Activated CD4-positive, alpha-beta T cell treated with anti-CD3 and anti-CD28 coated beads for 36 hours (primary cell): ENCODE measurements around the gene MPZL3. TPM values are rescaled to one million over a fixed set of nuclear protein-coding genes. Genes with fewer than 3 reads are reported as not detected.

ENCODE experiments used
- ATAC-seq: fragments of 200-7000 bp; cut with Tn5 transposase; one replicate; pipeline ENCODE4 v1.10.0; 2021; ENCODE audit warnings: mild to moderate bottlenecking, moderate library complexity
- CTCF ChIA-PET: fragments of 350-600 bp; sonication (Branson Sonifier 250); formaldehyde crosslinking; loops from one replicate; lab custom pipeline; 2021; ENCODE audit warnings: antibody characterized with exemption; lab: Charles Lee
- POLR2A ChIA-PET: fragments of 350-600 bp; sonication (Branson Sonifier 250); formaldehyde crosslinking; loops from one replicate; lab custom pipeline; 2021; ENCODE audit warnings: antibody characterized with exemption, inconsistent platforms; lab: Charles Lee
- DNase-seq: peaks from one replicate; pipeline ENCODE4 v3.0.0-alpha.2; 2020
- H3K27ac Mint-ChIP-seq: one replicate; pipeline ENCODE4 v1.8.0; 2021; ENCODE audit warnings: mixed read lengths
- H3K27me3 Mint-ChIP-seq: one replicate; pipeline ENCODE4 v1.8.0; 2021; ENCODE audit warnings: mixed read lengths
- H3K36me3 Mint-ChIP-seq: one replicate; pipeline ENCODE4 v1.8.0; 2021; ENCODE audit warnings: low read depth, mixed read lengths
- H3K4me1 Mint-ChIP-seq: one replicate; pipeline ENCODE4 v1.8.0; 2021; ENCODE audit warnings: mixed read lengths
- H3K4me3 Mint-ChIP-seq: one replicate; pipeline ENCODE4 v1.8.0; 2021; ENCODE audit warnings: mild to moderate bottlenecking, moderate library complexity, mixed read lengths
- H3K9me3 Mint-ChIP-seq: one replicate; pipeline ENCODE4 v1.8.0; 2021; ENCODE audit warnings: low read depth, mixed read lengths
- intact Hi-C, 2 experiments: fragments of 100-400 bp; cut with DNase I in 1 of 2; cut with micrococcal nuclease in 1 of 2; formaldehyde crosslinking; loops; one replicate each; pipeline versions ENCODE4 v1.14.2 to v1.15.1; 2022 to 2024; cut with DNase I, micrococcal nuclease
- total RNA-seq, 2 experiments: library from RNA; stranded (reverse); gene quantifications; one replicate each; pipeline ENCODE4 v1.2.3, GENCODE V29; 2021

MPZL3 gene
- total RNA-seq, 2 experiments from 2014 or later = 45.9 to 53.2 TPM

GRCh38 chr11:118265954-118266353 is 13.8 kb upstream of the MPZL3 start:
- H3K4me1 Mint-ChIP-seq = peaks cover 47% of the 10 kb centered on the region
- H3K4me3 Mint-ChIP-seq = no peak overlapping the region
- H3K27me3 Mint-ChIP-seq = no peaks in the 10 kb centered on the region
- DNase-seq (no peak), ATAC-seq (no peak)
- H3K27ac Mint-ChIP-seq = peak overlapping the region; percentile 55
- peaks cover 21% of the 10 kb centered on the region for H3K36me3 Mint-ChIP-seq
- ChIA-PET POLR2A (interaction anchor here (0.6 kb wide), 1 partner anchor 247 kb away, joined by 10 read pairs; no protein-coding TSS in a partner anchor), CTCF (interaction anchor here (0.8 to 3.2 kb wide), 5 partner anchors 11 to 64 kb away, joined by 3 to 13 read pairs (median 7); no protein-coding TSS in a partner anchor)
- intact Hi-C loops = no loop called here
- no peaks in the 10 kb centered on the region for H3K9me3 Mint-ChIP-seq

DNA sequence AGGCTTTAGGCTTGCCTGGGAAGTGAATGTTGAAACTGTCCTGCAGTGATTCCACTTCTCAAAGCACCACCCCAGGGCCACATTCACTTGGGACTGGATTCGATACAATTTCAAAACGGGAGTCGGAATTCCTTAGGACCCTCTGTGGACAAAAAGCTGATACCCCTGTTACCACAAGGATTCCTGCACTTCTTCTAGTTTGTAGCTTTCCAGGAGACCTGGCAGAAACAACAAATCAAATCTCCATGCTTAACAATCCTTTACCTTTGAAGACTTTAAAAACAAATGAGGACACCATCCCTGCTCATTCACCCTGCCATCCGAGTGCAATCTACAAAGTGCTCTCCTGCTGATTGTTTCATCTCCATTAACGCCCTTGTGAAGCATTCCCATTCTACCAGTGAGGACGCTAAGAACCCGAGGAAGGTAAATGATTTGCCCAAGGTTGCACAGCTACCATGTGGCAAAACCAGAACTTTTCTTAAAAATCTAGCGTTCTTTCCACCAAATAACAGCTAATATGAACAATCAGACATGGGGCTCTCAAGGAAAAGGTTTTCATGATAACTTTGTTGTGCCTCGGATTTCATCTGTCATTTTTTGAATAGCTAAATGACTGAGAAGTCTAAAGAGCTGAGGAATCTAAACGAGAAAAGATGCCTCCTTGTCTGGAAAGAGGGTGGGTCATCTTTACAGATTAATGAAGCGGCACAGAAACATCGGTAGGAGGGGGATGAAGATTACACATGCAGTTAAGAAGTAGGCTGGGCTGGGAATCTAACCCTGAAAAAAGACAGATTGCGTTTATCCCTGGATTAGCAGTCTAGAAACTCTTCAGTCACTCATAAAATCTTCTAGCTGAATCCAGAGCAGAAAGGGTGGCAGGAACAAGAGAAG is 12.7 kb upstream of the MPZL3 start:
- no peaks in the 10 kb centered on the region for H3K9me3 Mint-ChIP-seq
- CTCF ChIA-PET = interaction anchor here (0.6 to 3.2 kb wide), 12 partner anchors 12 to 170 kb away, joined by 3 to 13 read pairs (median 4); no protein-coding TSS in a partner anchor
- POLR2A ChIA-PET = interaction anchor here (0.6 kb wide), 1 partner anchor 79 kb away, joined by 3 read pairs; the partner anchor contains the start of gene CD3G

DNA sequence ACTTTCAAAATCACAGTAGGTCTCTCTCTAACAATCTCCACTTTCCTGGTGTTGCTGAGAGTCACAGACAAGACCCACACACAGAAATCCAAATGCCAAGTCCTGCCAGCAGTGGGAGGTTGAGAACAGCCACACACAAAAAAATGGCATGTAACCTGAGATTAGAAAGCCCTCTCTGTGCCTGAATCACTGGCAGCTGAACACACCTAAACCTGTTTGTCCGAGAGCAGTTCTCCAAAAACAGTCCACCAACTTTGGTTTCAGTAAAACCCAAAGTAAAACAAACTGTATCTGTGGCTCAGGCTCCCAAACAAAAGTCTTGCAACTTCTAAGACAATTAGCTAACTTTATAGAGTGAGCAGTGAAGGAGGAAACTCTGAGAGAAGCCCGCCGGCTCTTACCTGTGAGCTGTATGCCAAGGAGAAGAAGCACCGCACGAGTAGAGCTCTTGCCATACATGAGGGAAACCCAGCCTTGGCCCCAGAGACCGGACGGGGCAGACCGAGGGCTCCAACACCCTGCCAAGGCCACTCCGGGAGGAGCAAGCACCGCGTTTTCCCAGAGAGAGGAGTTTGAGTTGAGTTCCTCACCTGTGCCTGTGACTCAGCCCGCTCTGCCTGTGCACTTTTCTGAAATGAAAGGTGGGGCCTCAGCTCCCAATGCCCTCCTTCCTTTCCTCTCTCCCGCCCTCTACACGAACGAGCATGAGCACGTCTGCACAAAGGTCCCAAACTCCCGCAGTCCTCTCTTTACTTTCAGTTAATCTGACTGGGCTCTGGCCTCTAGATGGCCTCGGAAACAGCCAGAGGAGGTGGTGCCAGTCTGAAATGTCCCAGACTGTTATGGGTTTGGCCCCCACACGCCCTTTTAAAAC is 11.8 kb upstream of the MPZL3 start, which contains the start of gene MPZL2:
Gene MPZL2 (minus strand): TSS at position 603 of the 874 bp plus-strand sequence. CDS start 144 bp downstream, at position 459.
- Mint-ChIP-seq H3K4me1 (peaks cover 58% of the 10 kb centered on the region), H3K27me3 (no peaks in the 10 kb centered on the region), H3K4me3 (peak within 1 kb of the TSS; percentile 74), H3K36me3 (peaks cover 38% of the 10 kb centered on the region), H3K27ac (peak within 1 kb of the TSS; percentile 72), H3K9me3 (peaks cover 3% of the 10 kb centered on the region)
- CTCF ChIA-PET = interaction anchor here (0.7 to 3.1 kb wide), 10 partner anchors 13 to 171 kb away, joined by 3 to 10 read pairs (median 5); no protein-coding TSS in a partner anchor
- intact Hi-C loops = no loop called here
- DNase-seq = peak; percentile 67
- ATAC-seq = peak; percentile 85
- POLR2A ChIA-PET = interaction anchor here (0.5 kb wide), 1 partner anchor 12 kb away, joined by 4 read pairs; no protein-coding TSS in a partner anchor

More for the DNA sequence above, 12.7 kb upstream of the MPZL3 start:
- peak overlapping the region; percentile 74 for H3K4me3 Mint-ChIP-seq
- peak overlapping the region; percentile 72 for H3K27ac Mint-ChIP-seq
- H3K36me3 Mint-ChIP-seq = peaks cover 29% of the 10 kb centered on the region
- DNase-seq = no peak
- H3K27me3 Mint-ChIP-seq = no peaks in the 10 kb centered on the region
- peaks cover 57% of the 10 kb centered on the region for H3K4me1 Mint-ChIP-seq
- ATAC-seq = no peak
- intact Hi-C loops = no loop called here

DNA sequence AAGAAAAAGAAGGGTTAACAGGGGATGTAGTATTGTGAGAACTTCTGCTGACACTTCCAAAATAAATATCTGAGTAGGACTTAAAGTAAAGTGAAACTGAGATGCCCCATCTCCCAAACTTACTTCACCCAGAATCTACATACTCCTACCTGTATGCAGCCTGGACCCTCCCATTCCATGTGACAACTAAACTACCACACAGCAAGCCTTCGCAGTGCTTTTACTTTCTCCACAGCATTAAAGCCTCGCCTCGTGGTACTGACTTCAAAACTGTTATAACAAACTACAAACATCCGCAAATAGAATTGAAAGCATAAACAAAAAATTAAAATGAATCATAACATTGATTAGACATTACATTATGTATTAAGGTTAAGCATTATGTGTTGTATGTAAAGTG is 10.9 kb upstream of the MPZL3 start:
- Mint-ChIP-seq H3K9me3 (peaks cover 3% of the 10 kb centered on the region), H3K4me3 (peak overlapping the region; percentile 74), H3K27me3 (no peaks in the 10 kb centered on the region), H3K27ac (peak overlapping the region; percentile 72), H3K4me1 (peaks cover 61% of the 10 kb centered on the region), H3K36me3 (peaks cover 46% of the 10 kb centered on the region)
- POLR2A ChIA-PET = no interaction called here
- intact Hi-C loops = no loop called here
- ATAC-seq = peak; percentile 39
- CTCF ChIA-PET = interaction anchor here (1.0 to 3.1 kb wide), 9 partner anchors 14 to 172 kb away, joined by 3 to 15 read pairs (median 5); no protein-coding TSS in a partner anchor
- no peak for DNase-seq

- Mint-ChIP-seq H3K36me3 (peaks cover 64% of the 10 kb centered on the region), H3K9me3 (peaks cover 3% of the 10 kb centered on the region), H3K27ac (no peak overlapping the region), H3K4me1 (peaks cover 57% of the 10 kb centered on the region), H3K4me3 (no peak overlapping the region), H3K27me3 (no peaks in the 10 kb centered on the region)
- ATAC-seq = no peak
- ChIA-PET CTCF (interaction anchor here (0.6 to 2.7 kb wide), 10 partner anchors 17 to 102 kb away, joined by 3 to 15 read pairs (median 6); no protein-coding TSS in a partner anchor), POLR2A (interaction anchor here (0.6 kb wide), 1 partner anchor 18 kb away, joined by 8 read pairs; no protein-coding TSS in a partner anchor)
- DNase-seq = no peak
- intact Hi-C loops = no loop called here
Observed at GRCh38 chr11:118260353-118260752, 8.2 kb upstream of the MPZL3 start.

- Mint-ChIP-seq H3K27me3 (no peaks in the 10 kb centered on the region), H3K4me3 (no peak overlapping the region), H3K4me1 (peaks cover 49% of the 10 kb centered on the region), H3K36me3 (peaks cover 70% of the 10 kb centered on the region), H3K27ac (no peak overlapping the region), H3K9me3 (peaks cover 3% of the 10 kb centered on the region)
- intact Hi-C loops = loop anchor here in 1 of 2 experiments (2.0 kb wide), 1 partner anchor 32 kb away; no protein-coding TSS in a partner anchor
- POLR2A ChIA-PET = no interaction called here
- no peak for ATAC-seq
- no peak for DNase-seq
- CTCF ChIA-PET = interaction anchor here (0.6 to 2.7 kb wide), 13 partner anchors 13 to 64 kb away, joined by 3 to 10 read pairs (median 5); no protein-coding TSS in a partner anchor
Observed at GRCh38 chr11:118259138-118259537, 7.0 kb upstream of the MPZL3 start.

GRCh38 chr11:118258410-118258809 is 6.2 kb upstream of the MPZL3 start:
- H3K27me3 Mint-ChIP-seq = no peaks in the 10 kb centered on the region
- DNase-seq (peak; percentile 33), ATAC-seq (peak; percentile 70)
- peaks cover 3% of the 10 kb centered on the region for H3K9me3 Mint-ChIP-seq
- H3K27ac Mint-ChIP-seq = no peak overlapping the region
- H3K4me1 Mint-ChIP-seq = peaks cover 42% of the 10 kb centered on the region
- ChIA-PET CTCF (interaction anchor here (0.6 to 2.7 kb wide), 6 partner anchors 19 to 60 kb away, joined by 5 to 10 read pairs (median 6); no protein-coding TSS in a partner anchor), POLR2A (no interaction called here)
- no peak overlapping the region for H3K4me3 Mint-ChIP-seq
- H3K36me3 Mint-ChIP-seq = peaks cover 70% of the 10 kb centered on the region
- intact Hi-C loops = loop anchor here in 1 of 2 experiments (2.0 kb wide), 1 partner anchor 32 kb away; no protein-coding TSS in a partner anchor

GRCh38 chr11:118252688-118253087 is 523 bp upstream of the MPZL3 start:
- H3K27ac Mint-ChIP-seq = peak overlapping the region; percentile 96
- H3K36me3 Mint-ChIP-seq = peaks cover 36% of the 10 kb centered on the region
- peaks cover 1% of the 10 kb centered on the region for H3K9me3 Mint-ChIP-seq
- intact Hi-C loops = loop anchor here in 1 of 2 experiments (1.0 to 2.0 kb wide), 2 partner anchors 35 to 148 kb away; partner anchors contain the start of gene ATP5MG
- peak overlapping the region; percentile 82 for H3K4me3 Mint-ChIP-seq
- ChIA-PET POLR2A (interaction anchor here (2.1 kb wide), 1 partner anchor 28 kb away, joined by 7 read pairs; the partner anchor contains the start of gene JAML), CTCF (interaction anchor here (1.0 to 2.1 kb wide), 8 partner anchors 9 to 55 kb away, joined by 3 to 13 read pairs (median 4); partner anchors contain the start of gene JAML)
- peaks cover 29% of the 10 kb centered on the region for H3K4me1 Mint-ChIP-seq
- ATAC-seq = no peak
- DNase-seq = no peak
- no peaks in the 10 kb centered on the region for H3K27me3 Mint-ChIP-seq

DNA sequence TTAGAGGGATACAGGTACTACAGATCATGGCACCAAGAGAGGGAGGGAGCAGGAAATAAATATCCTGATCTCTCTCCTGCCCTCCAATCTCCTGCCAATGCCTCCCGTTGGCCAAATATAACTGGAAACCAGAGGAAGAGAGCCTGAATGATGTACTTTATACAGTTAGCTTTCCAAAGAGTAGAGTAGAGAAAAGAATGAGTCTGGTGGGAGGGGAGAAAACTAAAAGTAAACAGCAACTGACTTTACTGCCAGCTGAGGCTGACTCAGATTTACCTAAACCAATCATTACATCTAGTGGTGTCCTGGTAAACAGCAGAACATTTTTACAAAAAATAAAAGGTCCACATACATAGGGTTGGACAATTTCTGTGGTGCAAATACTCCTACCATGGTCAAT is 5.1 kb downstream of the MPZL3 start:
- H3K27ac Mint-ChIP-seq = peak overlapping the region; percentile 78
- H3K27me3 Mint-ChIP-seq = no peaks in the 10 kb centered on the region
- H3K36me3 Mint-ChIP-seq = peaks cover 48% of the 10 kb centered on the region
- ATAC-seq = peak; percentile 69
- peaks cover 71% of the 10 kb centered on the region for H3K4me1 Mint-ChIP-seq
- ChIA-PET CTCF (interaction anchor here (0.7 to 1.9 kb wide), 9 partner anchors 20 to 109 kb away, joined by 4 to 10 read pairs (median 6); partner anchors contain the start of gene JAML), POLR2A (interaction anchor here (1.2 kb wide), 2 partner anchors 14 to 23 kb away, joined by 3 to 5 read pairs; partner anchors contain the start of gene JAML)
- intact Hi-C loops = loop anchor here in 1 of 2 experiments (5.0 kb wide), 1 partner anchor 430 kb away; no protein-coding TSS in a partner anchor
- DNase-seq = no peak
- H3K4me3 Mint-ChIP-seq = peak overlapping the region; percentile 11
- H3K9me3 Mint-ChIP-seq = peaks cover 3% of the 10 kb centered on the region
